NCI-H2029 treated with DMSO at 0.1 percent for 48 hours (cell line): Measurements from ENCODE around the gene TRPC6.

Source experiments
- DNase-seq: peaks from one replicate; lab custom pipeline; 2025; lab: John Stamatoyannopoulos, UW

Gene TRPC6

DNA sequence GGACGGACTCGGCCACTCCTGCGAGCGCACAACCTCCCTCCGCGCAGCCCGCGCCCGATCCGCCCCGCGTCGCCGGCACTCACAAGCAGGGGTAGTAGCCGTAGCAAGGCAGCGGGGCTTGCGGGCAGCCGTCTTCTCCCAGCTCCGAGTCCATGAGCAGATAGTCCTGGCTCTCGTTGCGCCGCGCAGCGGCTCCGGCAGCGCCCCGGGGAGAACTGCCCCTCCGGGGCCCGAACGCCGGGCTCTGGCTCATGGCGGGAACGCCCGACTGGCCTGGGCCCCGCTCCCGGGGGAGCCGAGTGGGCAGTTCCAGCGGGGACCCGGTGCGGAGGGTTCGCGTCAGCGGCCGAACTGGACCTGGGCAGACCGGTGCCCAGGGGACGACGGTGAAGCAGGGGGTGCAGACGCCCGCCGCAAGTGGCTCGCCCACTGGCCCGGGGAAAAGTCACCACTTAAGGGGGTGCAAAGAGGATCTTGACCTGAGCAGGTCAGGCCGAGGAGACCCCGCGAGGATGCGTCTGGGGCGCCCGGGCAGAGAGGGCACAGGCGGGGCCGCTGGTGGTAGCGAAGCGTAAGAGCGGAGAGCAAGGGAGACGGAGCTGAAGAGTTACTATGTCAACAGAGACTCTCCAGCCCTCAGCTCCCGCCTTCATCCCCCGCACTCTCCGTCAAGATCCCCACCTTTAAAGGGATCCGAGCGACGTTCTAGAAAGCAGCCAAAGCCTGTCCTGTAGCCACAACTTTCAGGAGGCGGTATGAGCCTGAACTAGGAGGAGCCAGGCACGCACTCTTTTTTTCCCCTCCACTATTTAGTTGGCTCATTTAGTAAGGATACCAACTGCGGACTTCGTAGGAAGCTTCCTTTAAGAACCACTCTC is at the start of gene TRPC6:
Gene TRPC6, minus strand, starts transcription at position 757 of the 878 bp plus-strand sequence. Its CDS starts 504 bp downstream, at position 253.
- no peak for DNase-seq

DNA sequence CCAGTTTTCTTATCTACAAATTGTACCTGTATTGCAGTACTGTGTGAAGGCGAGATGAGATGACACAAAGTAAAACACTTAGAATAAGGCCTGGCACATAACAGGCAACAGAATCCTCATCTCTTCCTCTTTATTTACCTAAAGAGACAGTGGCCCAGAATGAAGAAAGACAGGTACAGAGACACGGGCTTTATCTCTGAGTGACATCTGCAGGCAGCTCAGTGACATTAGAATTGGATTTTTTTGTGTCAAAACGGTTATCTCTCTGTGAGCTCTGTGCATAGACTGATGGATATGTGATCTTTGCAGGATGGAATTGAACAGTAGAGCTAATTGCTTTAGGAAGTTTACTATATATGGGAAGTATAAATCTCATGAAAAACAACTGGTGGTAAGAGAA is 36.2 kb upstream of the TRPC6 start:
- DNase-seq, result no peak

GRCh38 chr11:101618709-101619108 is 34.9 kb upstream of the TRPC6 start:
- DNase-seq, result no peak

- DNase-seq, result no peak
Measured at GRCh38 chr11:101617735-101618332, 34.0 kb upstream of the TRPC6 start.

GRCh38 chr11:101612481-101612880 is 28.7 kb upstream of the TRPC6 start:
- DNase-seq, result no peak

- no peak for DNase-seq
Measured at GRCh38 chr11:101600924-101601323, 17.1 kb upstream of the TRPC6 start.

DNA sequence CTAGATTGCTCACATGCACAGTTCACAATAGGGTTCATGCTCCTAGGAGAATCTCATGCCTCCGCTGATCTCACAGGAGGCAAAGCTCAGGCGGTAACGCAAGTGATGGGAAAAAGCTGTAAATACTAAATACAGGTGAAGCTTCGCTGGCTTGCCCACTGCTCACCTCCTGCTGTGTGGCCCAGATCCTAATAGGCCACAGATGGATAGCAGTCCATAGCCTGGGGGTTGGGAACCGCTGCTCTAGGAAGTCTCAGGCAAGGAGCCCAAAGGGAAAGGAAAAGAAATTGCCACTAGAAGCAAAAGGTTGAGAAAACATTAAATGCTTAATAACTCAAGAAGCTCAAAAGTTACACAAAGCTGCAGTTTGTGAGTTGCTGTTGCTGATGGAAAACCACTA is 3.2 kb upstream of the TRPC6 start:
- no peak for DNase-seq

GRCh38 chr11:101584655-101585054 is 848 bp upstream of the TRPC6 start:
- DNase-seq, result no peak

DNA sequence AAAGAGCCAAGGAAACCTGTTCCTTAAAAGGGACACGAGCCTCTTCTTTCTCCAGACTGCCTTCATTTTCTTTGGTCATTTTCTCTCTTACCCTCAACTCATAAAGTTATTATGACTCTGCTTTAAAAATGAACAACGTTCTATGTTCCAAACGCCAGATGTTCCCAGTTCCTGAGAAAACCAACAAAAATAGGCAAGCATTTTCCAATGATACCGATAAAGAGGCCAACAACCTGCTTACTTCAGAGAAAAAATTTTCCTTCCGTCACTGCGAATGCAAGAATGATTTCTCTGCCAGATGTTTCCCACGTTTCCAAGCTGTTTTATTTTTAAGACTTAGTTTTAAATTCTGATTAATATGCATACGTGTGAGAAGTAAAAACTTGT is 315 bp upstream of the TRPC6 start:
- no peak for DNase-seq

DNA sequence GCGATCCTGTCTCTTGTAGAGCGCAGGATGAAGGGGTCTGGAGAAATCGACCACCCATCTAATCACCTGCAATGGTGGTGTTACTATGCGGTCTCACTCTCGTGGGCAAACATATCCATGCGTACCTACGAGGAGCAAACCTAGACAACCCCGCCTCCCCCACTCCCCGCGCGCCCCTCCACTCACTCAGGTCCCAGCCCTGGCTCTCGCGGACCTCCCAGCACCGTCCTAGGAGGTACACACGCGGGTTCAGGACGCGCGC is 887 bp downstream of the TRPC6 start:
- no peak for DNase-seq

GRCh38 chr11:101582236-101582988 is 1.4 kb downstream of the TRPC6 start:
- DNase-seq, result no peak

DNA sequence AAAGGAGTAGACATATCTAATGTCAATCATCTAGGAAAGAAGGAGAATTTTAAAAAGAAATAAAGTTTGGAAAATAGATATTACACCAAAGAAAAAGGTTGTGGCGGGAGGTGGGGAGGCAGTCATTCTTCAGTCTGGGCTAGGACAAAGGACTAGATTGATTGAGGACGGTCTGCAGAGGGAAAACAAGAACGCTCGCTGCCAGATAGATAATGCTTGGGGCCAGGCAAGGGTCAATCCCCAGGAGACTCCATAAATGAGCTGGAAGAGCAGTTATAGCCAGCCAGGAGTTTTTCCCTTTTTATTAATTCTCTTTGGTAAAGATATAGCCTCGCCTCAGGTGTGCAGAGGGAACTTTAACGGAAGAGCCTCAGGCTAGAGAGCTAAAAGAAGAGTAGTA is 6.3 kb downstream of the TRPC6 start:
- no peak for DNase-seq

DNA sequence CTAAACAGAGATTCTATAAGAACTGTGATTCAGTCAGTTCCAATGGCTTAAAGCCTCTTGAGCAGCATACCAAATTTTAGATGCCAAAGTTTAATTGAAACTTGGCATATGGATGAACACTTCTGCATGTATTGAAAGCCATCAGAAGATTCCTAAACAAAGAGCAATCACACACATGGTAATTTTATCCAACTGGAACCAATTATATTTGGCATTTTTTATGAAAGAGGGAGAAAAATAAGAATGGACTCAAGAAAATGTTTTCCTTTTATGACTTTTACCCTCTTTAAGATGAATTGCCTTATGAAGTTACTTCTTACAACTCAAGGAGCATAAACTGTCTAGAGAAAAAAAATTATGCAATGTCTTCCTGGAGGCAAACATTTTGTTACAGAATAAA is 7.4 kb downstream of the TRPC6 start:
- no peak for DNase-seq

DNA sequence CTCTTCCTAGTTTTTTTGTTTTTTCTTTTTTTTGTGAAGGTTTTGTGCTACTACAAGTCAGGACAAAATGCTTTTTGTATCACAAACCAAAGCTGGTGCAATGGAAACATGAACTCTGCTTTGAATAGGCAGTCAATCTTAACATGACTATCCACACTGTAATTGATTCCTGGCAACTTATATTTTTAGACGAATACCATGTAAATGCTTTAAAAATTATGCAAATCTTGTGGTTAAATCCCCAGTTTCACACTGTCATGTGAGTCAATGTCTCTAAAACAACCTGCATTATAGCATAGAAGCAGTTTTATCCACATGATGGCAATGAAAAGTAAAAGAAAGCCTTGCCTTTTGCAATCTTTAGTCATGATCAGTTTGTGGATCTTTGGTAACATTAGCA is 8.9 kb downstream of the TRPC6 start:
- DNase-seq, result no peak

- no peak for DNase-seq
Measured at GRCh38 chr11:101567071-101567470, 16.7 kb downstream of the TRPC6 start.

- DNase-seq, result no peak
Measured at GRCh38 chr11:101566626-101567025, 17.2 kb downstream of the TRPC6 start.

DNA sequence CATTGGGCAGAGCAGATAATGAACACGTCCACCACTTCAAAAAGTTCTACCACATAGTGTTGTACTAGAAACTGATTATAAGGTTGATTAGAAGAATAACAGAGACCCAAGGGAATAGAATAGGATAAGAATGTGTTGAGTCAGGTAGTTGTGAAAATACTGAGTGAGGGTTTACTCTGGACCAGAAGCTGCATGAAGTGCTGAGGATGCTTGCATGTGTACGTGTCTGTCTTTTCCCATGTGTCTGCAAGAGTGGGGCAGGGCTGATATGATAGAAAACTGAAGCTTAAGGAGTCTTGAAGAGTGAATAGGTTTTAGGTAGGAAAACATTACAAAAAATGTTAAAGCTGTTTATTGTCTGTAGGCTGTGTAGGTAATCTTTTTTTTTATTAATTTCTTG is 20.6 kb downstream of the TRPC6 start:
- DNase-seq, result no peak

DNA sequence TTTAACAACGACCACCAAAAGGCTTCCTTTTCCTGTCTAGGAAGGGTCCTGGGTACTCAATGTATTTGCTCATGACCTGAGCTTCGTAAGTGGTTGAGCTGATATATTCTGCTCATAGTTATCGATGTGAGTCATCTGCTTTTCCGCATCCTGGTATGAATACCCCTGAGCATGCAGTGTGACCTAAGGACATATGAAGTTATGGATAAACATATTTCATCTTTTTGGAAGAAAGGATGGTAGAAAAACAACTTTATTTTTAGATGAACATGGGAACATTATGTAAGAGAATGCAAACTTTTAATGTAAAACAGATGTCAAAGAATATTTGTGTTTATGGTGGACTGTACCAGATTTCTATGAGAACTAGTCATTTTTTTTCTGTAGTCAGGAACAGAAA is 28.4 kb downstream of the TRPC6 start:
- DNase-seq, result no peak

DNA sequence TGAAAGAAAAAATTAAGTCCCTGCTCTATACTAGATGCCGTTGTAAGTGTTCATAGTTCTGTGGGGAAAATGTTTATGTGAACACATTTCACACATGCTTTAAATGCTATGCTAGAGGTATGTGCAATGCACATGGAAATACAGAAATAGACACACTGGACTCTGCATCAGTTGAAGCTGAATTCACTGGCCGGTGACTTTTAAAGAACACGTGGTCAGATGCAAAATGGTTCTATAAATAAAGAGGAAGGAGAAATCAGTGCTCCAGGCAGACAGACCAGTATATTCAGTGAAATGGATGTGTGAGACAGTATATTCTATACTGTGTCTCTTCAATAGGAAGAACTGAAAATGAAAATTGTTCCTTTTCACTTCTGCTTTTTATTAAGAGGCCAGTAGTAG is 29.9 kb downstream of the TRPC6 start:
- DNase-seq, result no peak

- DNase-seq, result no peak
Measured at GRCh38 chr11:101552888-101553287, 30.9 kb downstream of the TRPC6 start.

GRCh38 chr11:101528541-101528940 is 55.3 kb downstream of the TRPC6 start:
- no peak for DNase-seq

DNA sequence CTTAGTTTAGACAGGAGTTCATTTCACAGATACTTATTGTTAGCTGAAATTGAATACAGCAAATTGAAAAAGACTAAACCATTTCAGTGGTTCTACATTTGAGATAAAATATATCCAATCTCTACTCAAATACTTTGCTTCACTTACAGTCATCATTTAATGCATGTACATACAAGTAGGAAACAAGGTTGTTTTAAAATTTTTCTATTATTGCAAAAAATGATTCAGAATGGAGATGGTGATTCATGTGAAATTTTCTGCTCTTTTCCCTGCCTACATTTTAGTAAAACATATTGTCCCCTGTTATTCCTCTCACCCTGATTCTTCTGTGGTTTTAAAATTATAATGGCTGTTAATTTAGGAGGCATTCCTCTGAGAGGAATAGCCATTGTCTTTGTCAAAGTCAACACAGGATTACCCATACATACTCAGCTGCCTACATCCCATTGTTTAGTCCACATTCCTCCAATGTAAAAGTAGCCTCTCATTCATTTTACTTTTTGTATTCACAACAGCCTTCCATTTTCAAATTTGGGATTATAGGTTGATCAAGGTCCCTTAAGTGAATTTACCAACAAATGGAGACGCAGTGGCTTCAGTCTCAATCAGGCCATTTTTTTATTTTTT is 60.1 kb downstream of the TRPC6 start:
- no peak for DNase-seq

GRCh38 chr11:101523193-101523592 is 60.6 kb downstream of the TRPC6 start:
- DNase-seq, result no peak
